COLO829 (cell line): ENCODE data around the gene BCLAF1.
A peak's percentile ranks its signal among the peaks of the same experiment; 100 is the strongest.
"Not testable (repeated sequence)": the region's sequence is repeated elsewhere in the genome, so short reads cannot be mapped to it uniquely, and the experiment has no call there.

Experiments used
- DNase-seq: peaks from one replicate; pipeline ENCODE4 v3.0.0; 2012; ENCODE audit warnings: low spot score

Gene BCLAF1

DNA sequence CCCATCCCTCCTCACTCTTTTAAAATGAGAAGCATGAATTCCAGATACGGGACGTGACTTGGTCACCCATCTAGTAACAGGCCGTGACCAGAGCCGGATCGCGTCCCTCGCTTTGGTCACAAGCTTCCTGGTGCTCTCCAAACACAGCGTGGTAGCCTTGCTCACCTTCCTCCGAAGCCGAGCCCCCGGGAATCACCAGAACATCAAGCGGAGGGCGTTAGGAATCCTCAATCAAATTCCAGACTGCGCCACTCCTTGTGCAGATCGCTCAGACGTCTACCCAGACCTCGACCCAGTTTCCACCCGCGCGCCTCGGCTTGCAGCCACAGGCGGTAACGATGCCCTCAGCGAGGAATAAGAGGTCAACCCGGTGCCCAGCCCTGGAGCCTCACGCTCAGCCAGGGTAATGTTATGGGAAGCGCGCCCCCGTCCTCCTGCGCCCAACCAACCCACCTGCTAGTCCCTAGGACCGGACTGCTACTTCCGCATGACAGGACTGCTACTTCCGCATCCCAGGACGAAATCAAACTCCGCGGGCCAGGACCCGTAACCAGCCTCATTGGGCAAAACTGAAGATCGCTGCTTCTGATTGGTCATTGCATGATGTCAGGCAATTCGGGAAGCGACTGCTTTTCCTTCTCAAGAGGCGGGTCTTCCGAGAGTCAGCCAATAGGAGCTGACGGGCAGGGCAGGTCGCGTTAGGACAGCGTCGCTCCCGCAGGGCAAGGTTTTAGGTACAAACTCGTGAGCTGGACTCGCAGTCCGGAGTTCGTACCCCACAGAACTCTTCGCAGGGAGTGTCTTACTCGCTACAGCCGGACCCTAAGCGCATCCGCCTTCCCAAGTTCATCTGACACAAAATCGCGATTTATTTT lies 39.6 kb downstream of the BCLAF1 start, which contains the start of gene MTFR2:
Gene MTFR2, minus strand, starts transcription at position 501 of the 875 bp plus-strand sequence. CDS start 1,212 bp downstream, outside the sequence.
- DNase-seq, result peak; percentile 96

DNA sequence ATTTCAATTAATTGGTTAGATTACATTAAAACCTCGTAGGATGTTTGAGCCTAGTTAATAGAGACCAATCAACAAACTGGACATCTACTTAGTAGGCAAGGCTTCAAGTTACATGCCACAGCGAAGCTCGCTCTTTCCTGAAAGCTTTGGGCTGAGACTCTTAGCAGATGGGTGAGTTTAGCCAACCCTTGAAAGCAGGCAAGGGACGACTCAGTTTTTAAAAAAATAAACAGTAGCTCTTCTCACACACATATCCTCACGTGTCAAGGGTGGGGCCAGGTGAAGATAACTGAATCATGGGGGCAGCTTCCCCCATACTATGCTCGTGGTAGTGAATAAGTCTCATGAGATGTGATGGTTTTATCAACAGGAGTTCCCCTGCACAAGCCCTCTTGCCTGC lies 40.3 kb downstream of the BCLAF1 start:
- DNase-seq, result no peak

DNA sequence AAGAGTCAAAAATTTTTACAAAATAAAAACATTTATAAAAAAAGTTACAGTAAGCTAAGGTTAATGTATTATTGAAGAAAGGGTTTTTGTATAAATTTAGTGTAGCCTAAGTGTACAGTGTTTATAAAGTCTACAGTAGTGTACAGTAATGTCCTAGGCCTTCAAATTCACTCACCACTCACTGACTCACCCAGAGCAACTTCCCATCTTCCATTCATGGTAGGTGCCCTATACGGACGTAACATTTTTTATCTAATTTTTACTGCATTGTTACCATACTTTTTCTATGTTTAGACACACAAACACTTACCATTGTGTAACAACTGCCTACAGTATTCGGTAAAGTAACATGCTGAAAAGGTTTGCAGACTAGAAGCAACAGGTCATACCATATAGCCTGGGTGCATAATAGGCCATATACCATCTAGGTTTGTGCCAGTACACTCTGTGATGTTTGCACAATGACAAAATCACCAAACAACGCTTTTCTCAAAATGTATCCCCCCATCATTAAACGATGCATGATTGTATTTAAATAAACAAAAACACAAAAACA lies 45.5 kb downstream of the BCLAF1 start:
- no peak for DNase-seq

DNA sequence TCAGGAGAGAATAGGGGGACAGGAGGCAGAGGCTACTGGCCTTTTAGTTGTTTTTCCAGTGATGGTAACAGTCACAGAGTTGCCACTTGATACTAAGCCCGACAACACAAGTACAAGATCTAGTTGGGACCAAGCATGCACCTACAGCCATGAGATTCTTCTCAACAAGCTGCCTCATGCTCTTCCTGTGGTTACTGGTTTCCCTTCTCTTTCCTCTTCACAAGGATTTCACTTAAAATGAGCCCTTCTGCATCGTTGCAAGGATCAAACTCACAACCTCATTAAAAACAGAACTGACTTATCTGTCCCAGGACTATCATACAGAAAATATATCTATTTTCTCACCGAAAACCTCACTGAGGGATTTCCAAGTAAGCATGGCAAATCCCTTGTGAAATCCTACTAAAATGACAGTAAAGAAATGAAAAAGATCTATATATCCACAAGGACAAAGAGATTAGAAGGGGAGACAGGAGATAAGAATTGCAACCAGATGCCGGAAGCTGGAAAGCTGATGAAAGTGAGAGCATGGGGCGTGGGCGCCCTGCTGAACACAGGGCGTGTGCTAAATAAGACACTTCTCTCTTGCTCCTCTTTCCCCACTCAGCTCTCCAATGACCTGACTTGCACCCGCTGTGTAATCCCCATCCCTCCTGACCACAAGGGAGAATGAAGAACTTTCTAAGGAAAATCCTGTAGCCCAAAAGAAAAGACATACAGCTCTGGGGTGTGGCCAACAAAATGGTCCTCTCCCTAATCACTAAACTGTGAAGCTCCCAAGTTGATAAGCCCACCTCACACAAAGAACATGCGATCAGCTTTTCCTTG lies 53.0 kb downstream of the BCLAF1 start:
- DNase-seq, result no peak

DNA sequence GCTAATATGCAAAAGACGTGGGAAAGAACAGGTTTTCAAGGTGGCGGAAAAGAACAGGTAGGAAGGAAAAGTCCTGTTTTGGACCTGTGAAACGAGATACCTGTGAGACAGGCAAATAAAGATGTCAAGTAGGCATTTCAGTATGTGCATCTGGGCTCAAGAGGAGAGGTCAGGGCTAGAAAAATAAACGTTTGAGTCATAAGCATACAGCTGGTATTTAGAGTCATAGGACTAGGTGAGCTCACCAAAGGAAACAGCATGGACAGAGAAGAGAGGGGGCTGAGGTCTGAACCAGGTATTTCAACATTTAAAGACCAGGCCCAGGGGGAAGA lies 54.4 kb downstream of the BCLAF1 start:
- DNase-seq, result no peak

DNA sequence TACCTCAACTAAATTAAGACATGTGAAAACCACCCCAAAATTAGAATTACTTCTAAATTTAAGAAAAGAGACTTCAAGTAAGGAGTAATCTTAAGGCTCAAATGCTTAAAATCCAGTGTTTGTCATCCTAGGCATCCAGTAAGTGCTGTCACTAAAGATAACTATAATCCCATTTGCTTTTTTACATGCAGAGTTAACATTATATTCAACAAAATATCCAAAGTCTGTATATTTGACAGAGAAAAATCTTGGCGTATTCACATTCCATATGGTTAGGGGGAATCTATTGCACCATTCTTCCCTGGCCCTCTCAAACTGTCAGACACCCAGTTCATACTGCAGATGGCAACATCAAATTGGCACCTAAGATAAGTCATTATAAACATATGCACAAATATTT lies 56.9 kb downstream of the BCLAF1 start:
- DNase-seq, result no peak

DNA sequence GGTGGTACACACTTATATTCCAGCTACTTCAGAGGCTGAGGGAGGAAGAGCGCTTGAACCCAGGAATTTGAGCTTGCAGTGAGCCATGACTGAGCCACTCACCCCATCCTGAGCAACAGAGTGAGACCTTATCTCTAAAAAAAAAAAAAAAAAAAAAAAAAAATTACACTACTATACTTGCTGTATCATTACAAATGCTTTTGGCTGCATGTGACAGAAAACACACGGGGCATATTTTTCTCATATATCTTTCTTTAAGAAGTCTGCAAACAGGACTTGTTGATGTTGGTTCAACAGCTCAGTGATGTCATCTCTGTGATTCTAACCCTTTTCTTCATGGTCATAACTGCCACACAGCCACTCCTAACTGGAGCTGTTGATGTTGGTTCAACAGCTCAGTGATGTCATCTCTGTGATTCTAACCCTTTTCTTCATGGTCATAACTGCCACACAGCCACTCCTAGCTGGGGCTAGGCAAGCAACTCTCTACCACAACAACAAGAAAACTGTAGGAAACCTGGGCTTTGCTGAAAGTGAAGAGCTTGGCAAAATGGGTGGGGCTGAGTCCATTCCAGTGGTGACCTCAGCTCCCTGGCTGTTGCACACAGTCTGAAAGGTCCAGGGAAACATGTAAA lies 59.3 kb downstream of the BCLAF1 start:
- no peak for DNase-seq

DNA sequence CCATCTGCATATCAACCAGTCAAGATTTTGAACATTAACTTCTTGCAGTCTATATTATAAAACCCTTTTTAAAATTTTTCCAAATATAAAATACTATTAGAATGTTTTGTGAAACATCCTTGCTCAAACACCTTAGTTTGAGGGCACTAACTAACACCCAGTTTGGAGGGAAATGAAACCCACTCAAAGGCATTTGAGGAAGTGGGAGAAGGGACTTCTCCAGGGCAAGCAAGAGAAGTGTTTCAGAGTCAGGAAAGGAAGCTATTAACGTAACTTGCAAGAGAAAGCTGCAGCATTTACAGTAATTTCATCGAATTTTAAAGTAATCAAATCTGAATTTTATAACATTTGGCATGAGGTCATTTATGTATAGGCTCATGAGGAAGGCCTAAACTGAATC lies 60.8 kb downstream of the BCLAF1 start:
- DNase-seq, result no peak

DNA sequence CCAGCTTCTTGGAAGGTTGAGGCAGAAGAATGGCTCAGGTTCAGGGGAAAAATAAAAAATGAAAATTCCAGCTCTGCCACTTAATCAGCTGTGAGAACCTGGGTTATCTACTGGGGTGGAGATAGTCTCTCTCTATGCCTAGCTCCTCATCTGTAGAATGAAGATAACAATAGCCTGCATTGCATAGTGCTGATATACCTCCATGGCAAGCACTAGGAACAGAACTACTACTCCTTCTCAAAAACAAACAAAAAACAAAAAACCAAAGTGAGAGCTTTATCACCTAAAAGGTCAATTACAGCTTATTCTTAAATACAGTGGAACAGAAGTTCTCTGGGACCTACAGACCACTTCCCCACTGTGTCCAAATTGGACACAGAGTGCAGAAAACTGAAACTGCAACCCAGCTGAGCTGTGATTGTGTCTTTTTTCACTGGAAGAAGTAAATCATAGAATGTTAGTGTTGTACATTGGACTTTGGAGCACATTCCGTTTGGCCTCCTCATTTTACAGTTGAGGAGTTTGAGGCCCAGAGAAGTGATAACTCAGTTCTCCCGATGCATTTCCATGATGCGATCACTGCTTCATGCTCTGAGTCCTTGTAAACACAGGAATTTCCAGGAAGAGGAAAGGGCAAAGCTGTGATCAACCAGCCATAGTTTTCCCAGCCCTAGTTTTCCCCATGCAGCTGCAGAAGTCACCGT lies 62.8 kb downstream of the BCLAF1 start:
- DNase-seq, result no peak

DNA sequence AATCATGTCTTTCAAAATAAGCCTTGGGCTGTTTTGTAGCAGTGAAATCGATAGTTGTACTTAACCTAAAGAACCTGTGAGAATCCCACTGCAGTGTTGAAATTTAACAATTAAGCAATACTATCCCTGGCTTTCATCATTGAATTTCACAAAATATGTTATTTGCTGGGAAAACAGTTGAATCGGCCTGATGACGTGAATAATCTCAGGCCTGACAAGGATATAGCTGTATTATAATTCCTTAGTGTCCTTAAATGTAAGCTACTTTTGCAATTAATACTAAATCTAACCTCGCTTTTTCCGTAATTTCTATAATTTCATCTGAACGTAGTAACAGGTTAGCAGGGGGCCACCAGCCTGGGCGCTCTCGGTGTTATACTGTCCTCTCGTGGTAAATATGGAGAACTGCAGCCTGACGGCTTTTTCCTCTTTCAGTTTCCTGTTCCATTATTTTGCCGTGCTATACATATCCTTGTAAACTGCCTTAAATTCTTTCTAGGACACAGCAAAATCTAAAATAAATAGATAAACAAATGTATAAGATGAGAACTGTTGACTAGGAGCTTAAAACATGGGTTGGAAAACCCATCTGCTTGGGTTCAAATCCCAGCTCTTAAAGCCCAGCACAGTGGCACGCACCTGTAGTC lies 63.5 kb downstream of the BCLAF1 start:
- DNase-seq, result peak; percentile 60

DNA sequence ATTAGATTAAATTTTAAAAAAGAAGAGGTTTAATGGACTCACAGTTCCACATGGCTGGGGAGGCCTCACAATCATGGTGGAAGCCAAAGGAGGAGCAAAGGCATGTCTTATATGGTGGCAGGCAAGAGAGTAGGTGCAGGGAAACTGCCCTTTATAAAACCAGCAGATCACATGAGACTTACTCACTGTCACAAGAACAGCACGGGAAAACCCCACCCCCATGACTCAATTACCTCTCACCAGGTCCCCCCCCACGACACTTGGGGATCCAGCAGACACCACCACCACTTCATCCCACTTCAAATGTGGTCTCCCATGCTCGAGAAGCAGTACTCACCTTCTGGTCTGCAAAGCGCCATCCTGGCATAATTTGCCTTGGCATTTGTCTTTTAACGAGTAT lies 64.2 kb downstream of the BCLAF1 start:
- DNase-seq, result no peak

DNA sequence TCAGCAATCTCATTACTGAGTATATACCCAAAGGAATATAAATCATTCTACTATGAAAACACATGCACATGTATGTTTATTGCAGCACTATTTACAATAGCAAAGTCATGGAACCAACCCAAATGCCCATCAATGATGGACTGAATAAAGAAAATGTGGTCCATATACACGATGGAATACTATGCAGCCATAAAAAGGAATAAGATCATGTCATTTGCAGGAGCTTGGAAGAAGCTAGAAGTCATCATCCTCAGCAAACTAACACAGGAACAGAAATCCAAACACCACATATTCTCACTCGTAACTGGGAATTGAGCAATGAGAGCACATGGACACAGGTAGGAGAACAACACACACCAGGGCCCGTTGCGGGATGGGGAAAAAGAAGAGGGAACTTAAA lies 64.7 kb downstream of the BCLAF1 start:
- DNase-seq, result not testable (repeated sequence)

DNA sequence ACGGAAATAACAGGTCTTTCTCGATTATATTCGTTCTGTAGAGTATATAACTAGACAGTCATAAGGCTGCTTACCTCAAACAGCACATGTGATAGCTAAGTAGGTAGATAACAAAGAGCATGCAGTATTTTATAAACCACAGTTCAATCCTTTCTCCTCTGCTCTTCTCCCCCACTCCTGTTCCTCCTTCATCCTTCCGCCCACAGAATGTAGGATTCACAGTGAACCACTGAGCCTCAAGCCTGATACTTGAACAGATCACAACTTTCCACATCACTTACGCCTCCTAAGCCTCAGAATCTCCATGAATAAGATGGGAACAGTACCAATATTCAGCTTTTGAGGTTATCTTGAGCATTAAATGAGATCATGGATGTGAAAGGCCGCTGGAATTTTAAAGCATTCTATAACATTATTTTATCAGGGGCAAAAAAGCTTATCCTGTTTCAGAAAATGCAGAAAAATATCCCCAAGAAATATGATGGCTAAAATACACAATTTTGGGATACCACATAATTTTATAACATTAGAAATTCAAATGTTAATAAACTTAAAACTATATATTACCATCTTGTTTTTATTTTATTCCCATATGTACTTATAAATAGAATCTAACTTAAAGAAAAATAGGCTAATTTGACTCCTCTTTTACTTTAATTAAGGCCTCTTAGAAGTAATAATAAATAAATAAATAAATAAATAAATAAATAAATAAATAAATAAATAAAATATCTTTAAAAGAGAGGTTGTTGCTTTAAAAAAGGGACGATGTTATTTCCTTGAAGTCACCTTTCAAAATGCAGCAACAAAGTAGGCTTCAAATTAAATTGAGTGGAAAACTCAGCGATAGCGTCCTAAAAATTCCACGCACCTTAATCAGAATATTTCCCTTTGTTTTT lies 72.9 kb downstream of the BCLAF1 start:
- no peak for DNase-seq

DNA sequence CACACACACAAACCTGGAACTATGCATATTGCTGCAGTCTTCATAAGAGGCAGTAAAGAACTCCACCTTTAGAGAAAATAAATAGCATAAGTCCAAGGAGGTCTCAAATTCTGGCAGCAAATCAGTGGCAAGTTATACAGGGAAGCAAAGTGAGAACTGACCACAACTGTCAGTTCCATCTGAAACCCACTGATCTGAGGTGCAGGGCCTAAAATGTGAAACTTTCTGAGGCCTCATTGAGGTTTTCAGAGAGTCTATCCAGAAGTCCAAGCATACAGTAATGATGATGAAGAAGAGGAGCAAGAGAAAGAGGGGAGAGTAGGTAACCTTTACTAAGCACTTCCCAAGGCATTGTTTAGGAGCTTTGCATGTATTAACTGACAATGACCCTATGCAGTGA lies 75.8 kb downstream of the BCLAF1 start:
- no peak for DNase-seq

DNA sequence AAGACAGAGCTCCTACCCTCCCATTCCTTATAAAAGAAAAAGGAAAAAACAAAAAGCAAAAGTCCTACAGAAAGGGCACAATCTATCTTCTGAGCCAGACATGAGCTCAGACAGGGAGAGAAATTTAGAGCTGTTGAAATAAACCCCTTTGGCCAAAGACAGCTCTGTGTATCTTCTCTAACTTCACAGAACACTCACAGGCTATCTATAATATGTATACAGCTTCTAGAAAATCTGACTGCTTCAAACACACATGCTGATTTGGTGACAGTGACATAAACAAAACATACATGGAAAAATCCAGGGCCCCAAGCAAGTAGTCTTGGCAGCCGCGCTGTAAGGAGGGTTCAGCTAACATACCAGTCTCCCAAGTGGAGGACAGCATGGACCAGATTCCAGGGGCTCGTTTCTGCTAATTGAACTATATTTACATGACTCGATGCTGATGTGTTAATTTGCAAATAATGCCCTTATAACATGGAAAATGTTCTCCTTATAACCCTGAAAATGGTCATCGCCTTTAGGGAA lies 76.6 kb downstream of the BCLAF1 start:
- DNase-seq, result no peak

DNA sequence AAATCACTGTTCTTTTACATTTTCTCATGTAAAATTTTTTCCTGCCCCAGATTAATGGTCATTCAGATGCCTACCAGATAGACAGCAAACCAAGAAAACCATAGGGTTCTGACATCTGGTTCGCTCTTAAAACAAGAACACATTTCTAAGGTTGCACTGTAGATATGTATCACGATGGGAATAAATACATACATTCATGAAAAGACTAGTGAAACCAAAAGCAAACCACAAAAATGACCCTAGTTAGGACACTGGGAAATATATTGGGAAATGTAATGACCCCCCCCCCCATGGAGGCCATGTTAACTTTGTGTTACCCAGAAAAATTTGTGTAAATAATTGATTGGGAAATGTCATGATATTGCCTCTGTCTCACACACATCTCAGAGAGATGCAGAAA lies 77.0 kb downstream of the BCLAF1 start:
- no peak for DNase-seq

DNA sequence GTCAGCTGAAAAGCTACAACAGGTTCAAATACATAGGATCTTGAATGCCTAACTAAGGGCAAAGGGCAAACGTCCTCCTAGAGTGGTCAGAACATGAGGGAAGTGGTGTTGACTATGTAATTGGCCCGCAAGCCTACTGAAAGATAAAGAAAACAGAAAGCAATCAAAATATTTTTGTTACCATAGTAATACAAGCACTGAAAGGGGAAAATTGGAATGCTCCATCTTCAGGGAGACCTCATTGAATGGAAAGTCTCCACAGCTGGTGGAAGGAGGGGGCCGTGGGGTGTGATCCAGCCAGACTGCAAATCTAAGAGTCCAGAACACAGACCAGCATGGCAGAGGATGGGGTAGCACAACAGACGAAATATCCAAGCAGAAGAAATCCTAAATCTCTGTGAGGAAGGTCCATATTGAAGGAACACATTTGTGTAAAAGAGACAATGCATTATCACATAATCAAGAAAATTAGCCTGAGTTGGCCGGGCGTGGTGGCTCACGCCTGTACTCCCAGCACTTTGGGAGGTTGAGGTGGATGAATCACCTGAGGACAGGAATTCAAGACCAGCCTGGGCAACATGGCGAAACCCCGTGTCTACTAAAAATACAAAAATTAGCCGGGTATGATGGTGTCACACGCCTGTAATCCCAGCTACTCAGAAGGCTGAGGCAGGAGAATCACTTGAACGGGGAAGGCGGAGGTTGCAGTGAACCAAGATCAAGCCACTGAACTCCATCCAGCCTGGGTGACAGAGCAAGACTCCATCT lies 79.1 kb downstream of the BCLAF1 start:
- DNase-seq, result no peak

DNA sequence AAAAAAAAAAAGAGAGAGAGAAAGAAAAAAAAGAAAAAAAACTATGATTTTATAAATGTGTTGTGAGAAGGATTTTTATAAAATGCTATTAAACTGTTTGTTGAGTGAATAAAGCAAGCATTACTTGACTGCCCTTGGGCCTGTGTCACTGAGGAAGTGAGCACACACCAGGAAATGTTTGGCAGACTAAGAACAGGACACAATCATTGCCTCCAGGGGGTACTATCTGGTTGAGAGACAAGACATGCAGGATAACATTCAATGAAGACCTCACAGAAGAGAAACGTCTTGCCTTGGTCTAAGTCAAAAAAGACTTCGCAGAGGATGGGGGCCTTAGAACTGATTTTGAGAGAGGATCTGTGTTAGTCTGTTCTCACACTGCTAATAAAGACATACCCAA lies 80.2 kb downstream of the BCLAF1 start:
- no peak for DNase-seq

DNA sequence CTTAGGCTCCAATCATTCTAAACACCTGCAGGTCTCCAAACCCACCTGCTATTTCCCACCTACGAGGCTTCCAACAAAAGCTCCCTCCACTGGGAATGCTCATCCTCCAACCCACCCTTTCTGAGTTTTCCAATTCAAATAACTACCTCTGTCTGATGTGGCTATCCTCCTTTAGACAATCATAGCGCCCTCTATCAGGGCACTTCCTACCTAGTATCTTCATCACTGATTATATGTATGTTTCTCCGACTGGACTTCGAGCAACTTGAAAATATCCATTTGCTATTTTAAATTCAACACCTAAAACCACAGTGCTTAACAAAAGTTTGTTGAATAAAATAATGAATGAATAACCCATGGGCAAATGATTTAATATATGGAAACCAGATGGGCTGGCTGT lies 80.9 kb downstream of the BCLAF1 start:
- no peak for DNase-seq
